NCI-H1417 treated with DMSO at 0.1 percent for 48 hours (cell line): Measurements from ENCODE around the gene PSAP.
A peak's percentile ranks its signal among the peaks of the same experiment; 100 is the strongest.
"Not testable (repeated sequence)": the region's sequence is repeated elsewhere in the genome, so short reads cannot be mapped to it uniquely, and the experiment has no call there.

Source experiments
- DNase-seq: peaks from one replicate; lab custom pipeline; 2025; lab: John Stamatoyannopoulos, UW

Gene PSAP

GRCh38 chr10:71850743-71851464 is at the start of gene PSAP:
Gene PSAP (minus strand): TSS chr10:71851251. CDS start chr10:71851221, 30 bp downstream.
- peak; percentile 67 for DNase-seq

GRCh38 chr10:71900441-71901180 is 49.6 kb upstream of the PSAP start:
- DNase-seq: no peak

- DNase-seq: no peak
Observed at GRCh38 chr10:71899665-71900412, 48.8 kb upstream of the PSAP start.

GRCh38 chr10:71898346-71898745 is 47.3 kb upstream of the PSAP start:
- not testable (repeated sequence) for DNase-seq

GRCh38 chr10:71893920-71894319 is 42.9 kb upstream of the PSAP start:
- DNase-seq: no peak

- no peak for DNase-seq
Observed at GRCh38 chr10:71893258-71893815, 42.3 kb upstream of the PSAP start.

- DNase-seq: no peak
Observed at GRCh38 chr10:71891437-71891836, 40.4 kb upstream of the PSAP start.

GRCh38 chr10:71889388-71889987 is 38.4 kb upstream of the PSAP start:
- no peak for DNase-seq

- no peak for DNase-seq
Observed at GRCh38 chr10:71888623-71889387, 37.8 kb upstream of the PSAP start.

- no peak for DNase-seq
Observed at GRCh38 chr10:71888248-71888622, 37.2 kb upstream of the PSAP start.

- no peak for DNase-seq
Observed at GRCh38 chr10:71887743-71888142, 36.7 kb upstream of the PSAP start.

- no peak for DNase-seq
Observed at GRCh38 chr10:71882813-71883659, 32.0 kb upstream of the PSAP start.

GRCh38 chr10:71881647-71882355 is 30.8 kb upstream of the PSAP start:
- DNase-seq: no peak

- not testable (repeated sequence) for DNase-seq
Observed at GRCh38 chr10:71881307-71881624, 30.2 kb upstream of the PSAP start.

GRCh38 chr10:71880425-71881306 is 29.6 kb upstream of the PSAP start:
- DNase-seq: no peak

- DNase-seq: no peak
Observed at GRCh38 chr10:71878327-71879034, 27.4 kb upstream of the PSAP start.

GRCh38 chr10:71877821-71878220 is 26.8 kb upstream of the PSAP start:
- DNase-seq: no peak

- not testable (repeated sequence) for DNase-seq
Observed at GRCh38 chr10:71874680-71875354, 23.8 kb upstream of the PSAP start.
